Caco-2 (cell line): ENCODE measurements around the gene PACS2. TPM values are rescaled to one million over a fixed set of nuclear protein-coding genes. Genes with fewer than 3 reads are reported as not detected.

Experiments
- BruUV-seq: library from RNA; stranded (reverse); fragments of 400-500 nt; replicated peaks from 2 replicates; lab custom pipeline; 2021; lab: Mats Ljungman, UMichigan
- CTCF ChIA-PET: fragments of 300-600 bp; sonication (Branson Sonifier 250); formaldehyde crosslinking; loops from one replicate; lab custom pipeline; 2022; ENCODE audit warnings: antibody characterized with exemption; lab: Charles Lee
- POLR2A ChIA-PET: fragments of 300-600 bp; sonication (Branson Sonifier 250); formaldehyde crosslinking; loops from one replicate; lab custom pipeline; 2022; ENCODE audit warnings: antibody characterized with exemption; lab: Charles Lee
- DNase-seq, 2 experiments: peaks; one replicate each; pipeline versions ENCODE4 v3.0.0 to v3.0.0-alpha.2; 2020 to 2022
- H3K27me3 ChIP-seq: replicated peaks from 2 replicates; pipeline ENCODE4 v1.6.0; 2011; ENCODE audit warnings: low read length; ENCODE audit not compliant: control insufficient read depth, insufficient read depth
- H3K36me3 ChIP-seq: 2 replicates; pipeline ENCODE4 v1.5.1; 2011; ENCODE audit warnings: low read length; ENCODE audit not compliant: control insufficient read depth, insufficient read depth
- H3K4me1 ChIP-seq: fragments of 250-450 bp; sonication (Bioruptor Pico); 2 replicates; pipeline ENCODE4 v1.5.1; 2020; ENCODE audit warnings: mild to moderate bottlenecking
- H3K4me3 ChIP-seq: 2 replicates; pipeline ENCODE4 v1.5.1; 2011; ENCODE audit warnings: low read depth, mild to moderate bottlenecking, control low read depth, low read length
- H3K9me3 ChIP-seq: fragments of 250-450 bp; sonication (Bioruptor Pico); 2 replicates; pipeline ENCODE4 v1.5.1; 2020; ENCODE audit warnings: mild to moderate bottlenecking, moderate library complexity
- H3K27ac Mint-ChIP-seq: one replicate; pipeline ENCODE4 v1.8.0; 2022; ENCODE audit warnings: mixed read lengths; ENCODE audit not compliant: unreplicated experiment
- H3K27me3 Mint-ChIP-seq: one replicate; pipeline ENCODE4 v1.8.0; 2022; ENCODE audit warnings: mixed read lengths; ENCODE audit not compliant: insufficient read depth, unreplicated experiment
- H3K36me3 Mint-ChIP-seq: one replicate; pipeline ENCODE4 v1.8.0; 2022; ENCODE audit warnings: mild to moderate bottlenecking, mixed read lengths; ENCODE audit not compliant: insufficient read depth, unreplicated experiment
- H3K4me1 Mint-ChIP-seq: one replicate; pipeline ENCODE4 v1.8.0; 2022; ENCODE audit warnings: low read depth, mixed read lengths; ENCODE audit not compliant: unreplicated experiment
- H3K4me3 Mint-ChIP-seq: one replicate; pipeline ENCODE4 v1.8.0; 2022; ENCODE audit warnings: mild to moderate bottlenecking, moderate library complexity, mixed read lengths; ENCODE audit not compliant: unreplicated experiment
- H3K9me3 Mint-ChIP-seq: one replicate; pipeline ENCODE4 v1.8.0; 2022; ENCODE audit warnings: mixed read lengths; ENCODE audit not compliant: unreplicated experiment
- intact Hi-C: fragments of 100-400 bp; cut with micrococcal nuclease; formaldehyde crosslinking; loops from one replicate; pipeline ENCODE4 v1.10.0; 2022; ENCODE audit not compliant: unreplicated experiment
- total RNA-seq: library from RNA; stranded (reverse); gene quantifications from 2 replicates; pipeline ENCODE4 v1.2.3, GENCODE V29; 2022
- TF ChIP-seq, protein P1 (sequence below), 2 experiments: fragments of 200-600 bp in 1 of 2; IDR thresholded peaks; 1 replicate in 1 of 2; 2 replicates in 1 of 2; pipeline versions ENCODE4 v1.5.1 to v1.8.0; 2011 to 2022; ENCODE audit warnings: antibody characterized with exemption in 1 of 2, control low read depth in 1 of 2, inconsistent platforms in 1 of 2, low read depth in 1 of 2, low read length in 1 of 2, mild to moderate bottlenecking in 1 of 2, moderate library complexity in 1 of 2; ENCODE audit not compliant: insufficient read depth in 1 of 2, severe bottlenecking in 1 of 2, unreplicated experiment in 1 of 2

PACS2 gene
- total RNA-seq, 1 experiment from 2014 or later = 58.1 TPM

DNA sequence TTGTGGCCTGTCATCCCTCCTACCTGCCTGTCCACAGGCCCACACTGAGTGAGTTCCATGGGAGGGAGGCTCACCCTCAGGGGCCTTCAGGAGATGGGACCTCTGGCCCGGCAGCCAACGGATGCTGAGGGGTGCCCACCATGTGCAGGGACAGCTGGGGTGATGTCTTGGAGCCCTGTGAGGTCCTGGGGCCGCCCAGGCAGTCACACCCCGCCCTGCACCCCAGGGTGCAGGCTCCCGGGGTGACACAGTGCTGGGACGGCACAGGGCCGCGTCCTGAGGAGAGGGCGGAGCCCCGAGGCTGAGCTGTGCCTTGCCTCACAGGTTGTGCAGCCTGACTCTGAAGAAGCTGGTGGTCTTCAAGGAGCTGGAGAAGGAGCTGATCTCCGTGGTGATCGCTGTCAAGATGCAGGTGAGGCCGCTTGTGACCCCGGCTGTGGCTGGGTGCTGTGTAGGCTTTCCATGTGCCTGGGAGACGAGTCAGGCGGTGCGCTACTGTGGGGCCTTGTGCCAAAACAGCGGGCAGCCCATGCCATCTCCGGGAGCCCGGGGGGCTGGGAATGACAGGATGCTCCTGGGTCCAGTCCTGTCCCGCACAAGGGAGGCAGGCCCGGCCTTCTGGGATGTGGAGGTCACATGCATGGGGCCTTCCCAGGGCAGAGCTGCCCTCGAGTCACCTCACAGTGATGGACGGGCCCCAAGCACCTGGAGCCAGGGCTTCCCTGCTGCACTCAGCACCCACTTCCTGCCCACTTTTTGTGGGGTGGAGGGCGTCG is 33.8 kb downstream of the PACS2 start:
- Histone ChIP-seq H3K4me3 (no peak overlapping the region), H3K27me3 (no peaks in the 10 kb centered on the region), H3K9me3 (no peaks in the 10 kb centered on the region), H3K36me3 (no peaks in the 10 kb centered on the region), H3K4me1 (no peaks in the 10 kb centered on the region)
- Mint-ChIP-seq H3K36me3 (peaks cover 6% of the 10 kb centered on the region), H3K4me3 (no peak overlapping the region), H3K27ac (no peak overlapping the region), H3K4me1 (no peaks in the 10 kb centered on the region), H3K9me3 (no peaks in the 10 kb centered on the region), H3K27me3 (no peaks in the 10 kb centered on the region)
- TF ChIP-seq, protein P1, sequence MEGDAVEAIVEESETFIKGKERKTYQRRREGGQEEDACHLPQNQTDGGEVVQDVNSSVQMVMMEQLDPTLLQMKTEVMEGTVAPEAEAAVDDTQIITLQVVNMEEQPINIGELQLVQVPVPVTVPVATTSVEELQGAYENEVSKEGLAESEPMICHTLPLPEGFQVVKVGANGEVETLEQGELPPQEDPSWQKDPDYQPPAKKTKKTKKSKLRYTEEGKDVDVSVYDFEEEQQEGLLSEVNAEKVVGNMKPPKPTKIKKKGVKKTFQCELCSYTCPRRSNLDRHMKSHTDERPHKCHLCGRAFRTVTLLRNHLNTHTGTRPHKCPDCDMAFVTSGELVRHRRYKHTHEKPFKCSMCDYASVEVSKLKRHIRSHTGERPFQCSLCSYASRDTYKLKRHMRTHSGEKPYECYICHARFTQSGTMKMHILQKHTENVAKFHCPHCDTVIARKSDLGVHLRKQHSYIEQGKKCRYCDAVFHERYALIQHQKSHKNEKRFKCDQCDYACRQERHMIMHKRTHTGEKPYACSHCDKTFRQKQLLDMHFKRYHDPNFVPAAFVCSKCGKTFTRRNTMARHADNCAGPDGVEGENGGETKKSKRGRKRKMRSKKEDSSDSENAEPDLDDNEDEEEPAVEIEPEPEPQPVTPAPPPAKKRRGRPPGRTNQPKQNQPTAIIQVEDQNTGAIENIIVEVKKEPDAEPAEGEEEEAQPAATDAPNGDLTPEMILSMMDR (IDR thresholded peaks at IDR 0.05; ENCODE audit: insufficient read depth in 1 of 2, low read depth in 1 of 2, low read length in 1 of 2, severe bottlenecking in 1 of 2, unreplicated experiment in 1 of 2) = no peak
- ChIA-PET CTCF (no interaction called here), POLR2A (no interaction called here)
- intact Hi-C loops = no loop called here
- no TSS peak for BruUV-seq
- no peak for DNase-seq

DNA sequence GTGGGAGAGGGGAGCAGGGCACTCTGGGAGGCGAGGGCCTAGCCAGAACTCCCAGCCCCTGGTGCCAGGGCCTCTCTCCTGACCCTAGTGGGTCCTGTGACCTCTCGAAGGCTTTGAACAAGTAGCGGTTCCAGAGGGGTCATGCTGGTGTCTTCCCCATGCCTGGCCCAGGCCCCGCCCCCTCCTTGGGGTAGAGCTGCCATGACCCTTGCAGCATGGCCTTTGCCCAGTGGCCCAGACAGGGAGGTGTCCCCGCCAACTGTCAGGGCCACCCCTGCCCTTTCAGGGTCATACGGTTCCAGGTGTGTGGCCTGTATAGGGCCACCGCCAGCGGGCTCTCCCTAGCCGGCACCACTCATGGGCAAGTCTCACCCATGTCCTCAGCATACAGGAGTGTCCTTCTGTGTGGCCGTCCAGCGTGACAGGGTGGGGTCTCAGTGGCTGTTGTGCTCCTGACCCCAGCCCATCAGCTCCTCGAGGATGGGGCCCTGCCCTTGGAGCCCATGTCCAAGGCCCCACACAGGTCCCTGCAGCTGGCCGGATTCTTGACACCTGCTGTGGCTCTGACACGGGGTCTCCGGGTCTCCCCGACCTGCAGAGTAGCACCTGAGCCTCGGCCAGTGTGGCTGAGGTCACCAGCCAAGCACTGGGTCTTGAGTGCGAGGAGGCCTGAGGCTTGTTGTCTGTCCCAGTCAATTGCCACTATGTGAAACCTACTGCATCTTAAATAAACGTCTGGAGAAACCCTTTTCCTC is 34.6 kb downstream of the PACS2 start:
- Histone ChIP-seq H3K4me3 (no peak overlapping the region), H3K9me3 (no peaks in the 10 kb centered on the region), H3K4me1 (no peaks in the 10 kb centered on the region), H3K27me3 (no peaks in the 10 kb centered on the region), H3K36me3 (no peaks in the 10 kb centered on the region)
- no peak overlapping the region for H3K4me3 Mint-ChIP-seq
- intact Hi-C loops = no loop called here
- no peaks in the 10 kb centered on the region for H3K4me1 Mint-ChIP-seq
- H3K27me3 Mint-ChIP-seq = no peaks in the 10 kb centered on the region
- DNase-seq = no peak
- no peaks in the 10 kb centered on the region for H3K9me3 Mint-ChIP-seq
- ChIA-PET CTCF (no interaction called here), POLR2A (no interaction called here)
- no peak overlapping the region for H3K27ac Mint-ChIP-seq
- BruUV-seq = no TSS peak
- H3K36me3 Mint-ChIP-seq = peaks cover 6% of the 10 kb centered on the region
- TF ChIP-seq, protein P1 (IDR thresholded peaks at IDR 0.05; ENCODE audit: insufficient read depth in 1 of 2, low read depth in 1 of 2, low read length in 1 of 2, severe bottlenecking in 1 of 2, unreplicated experiment in 1 of 2) = no peak

DNA sequence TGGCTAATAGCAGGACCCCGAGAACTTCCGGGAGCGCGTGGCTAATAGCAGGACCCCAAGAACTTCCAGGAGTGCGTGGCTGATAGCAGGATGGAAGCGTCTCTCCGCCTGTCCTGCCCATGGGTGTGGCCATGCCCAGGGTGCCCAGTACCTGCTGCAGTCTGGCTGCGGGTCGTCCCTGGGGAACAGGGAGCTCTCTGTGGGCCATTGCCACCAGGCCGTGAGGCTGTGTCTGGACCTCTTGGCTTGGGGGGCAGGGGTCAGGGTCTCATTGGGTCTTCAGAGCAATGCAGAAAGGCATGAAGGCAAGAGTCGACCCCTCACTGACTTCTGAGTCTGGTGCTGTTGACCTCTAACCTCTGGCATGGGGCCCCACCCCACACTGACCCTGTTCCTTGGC is 35.4 kb downstream of the PACS2 start:
- H3K9me3 Mint-ChIP-seq = no peaks in the 10 kb centered on the region
- Histone ChIP-seq H3K9me3 (no peaks in the 10 kb centered on the region), H3K4me3 (no peak overlapping the region), H3K36me3 (no peaks in the 10 kb centered on the region), H3K27me3 (no peaks in the 10 kb centered on the region), H3K4me1 (no peaks in the 10 kb centered on the region)
- no TSS peak for BruUV-seq
- TF ChIP-seq, protein P1 (IDR thresholded peaks at IDR 0.05; ENCODE audit: insufficient read depth in 1 of 2, low read depth in 1 of 2, low read length in 1 of 2, severe bottlenecking in 1 of 2, unreplicated experiment in 1 of 2) = no peak
- H3K27me3 Mint-ChIP-seq = no peaks in the 10 kb centered on the region
- no peaks in the 10 kb centered on the region for H3K4me1 Mint-ChIP-seq
- DNase-seq = no peak
- peaks cover 6% of the 10 kb centered on the region for H3K36me3 Mint-ChIP-seq
- intact Hi-C loops = no loop called here
- no peak overlapping the region for H3K4me3 Mint-ChIP-seq
- ChIA-PET POLR2A (no interaction called here), CTCF (no interaction called here)
- no peak overlapping the region for H3K27ac Mint-ChIP-seq
